Endothelial cell of umbilical vein (primary cell): ENCODE measurements around the gene PPFIBP1. TPM values are rescaled to one million over a fixed set of nuclear protein-coding genes. Genes with fewer than 3 reads are reported as not detected.

Source experiments
- BruUV-seq: library from RNA; stranded (reverse); fragments of 400-500 nt; replicated peaks from 2 replicates; lab custom pipeline; 2021; lab: Mats Ljungman, UMichigan
- CTCF ChIA-PET: fragments of 300-600, 350-600 bp; sonication (Branson Sonifier 250); formaldehyde crosslinking; loops from one replicate; lab custom pipeline; 2021; ENCODE audit warnings: antibody characterized with exemption, inconsistent platforms; lab: Charles Lee
- POLR2A ChIA-PET: fragments of 300-600, 350-600 bp; sonication (Branson Sonifier 250); formaldehyde crosslinking; loops from one replicate; lab custom pipeline; 2021; ENCODE audit warnings: antibody characterized with exemption, inconsistent platforms; lab: Charles Lee
- DNase-seq: peaks from one replicate; pipeline ENCODE4 v3.0.0-alpha.2; 2011; ENCODE audit warnings: low read depth, low spot score
- FAIRE-seq: peaks from 2 replicates; lab custom pipeline; 2011; peaks lifted over from hg19 to GRCh38; lab: Jason Lieb, UNC
- H2AFZ ChIP-seq: 2 replicates; pipeline ENCODE4 v1.6.0; 2012; ENCODE audit warnings: low read depth, low read length, control low read depth, inconsistent platforms
- H3K27ac ChIP-seq: 2 replicates; pipeline ENCODE4 v1.5.1; 2011; ENCODE audit warnings: low read depth, mild to moderate bottlenecking, control low read depth, low read length, moderate library complexity; ENCODE audit not compliant: insufficient read depth
- H3K27me3 ChIP-seq, 2 experiments: 2 replicates each; pipeline versions ENCODE4 v1.6.0 to v1.6.1; 2011; ENCODE audit warnings: low read length in 2 of 2, mixed read lengths in 1 of 2; ENCODE audit not compliant: control insufficient read depth in 2 of 2, insufficient read depth in 2 of 2
- H3K36me3 ChIP-seq, 2 experiments: 2 replicates in 1 of 2; 3 replicates in 1 of 2; pipeline ENCODE4 v1.5.1; 2011; ENCODE audit warnings: low read length in 2 of 2, mild to moderate bottlenecking in 1 of 2, moderate library complexity in 1 of 2; ENCODE audit not compliant: control insufficient read depth in 2 of 2, insufficient read depth in 2 of 2; ENCODE audit errors: extremely low read depth in 1 of 2
- H3K4me1 ChIP-seq: 3 replicates; pipeline ENCODE4 v1.5.1; 2011; ENCODE audit warnings: mild to moderate bottlenecking, low read length; ENCODE audit not compliant: control insufficient read depth, insufficient read depth; ENCODE audit errors: extremely low read depth
- H3K4me2 ChIP-seq: 2 replicates; pipeline ENCODE4 v1.6.1; 2011; ENCODE audit warnings: low read length, control low read depth, mixed read lengths; ENCODE audit not compliant: insufficient read depth
- H3K4me3 ChIP-seq, 3 experiments: fragments of 200-600 bp in 1 of 3; sonication (generic), shearing (Covaris generic) in 1 of 3; replicated peaks in 1 of 3; 2 replicates each; pipeline ENCODE4 v1.5.1; 2011 to 2016; ENCODE audit warnings: control low read depth in 3 of 3, low read length in 3 of 3, mild to moderate bottlenecking in 2 of 3, inconsistent platforms in 1 of 3, low read depth in 1 of 3, moderate library complexity in 1 of 3; ENCODE audit not compliant: insufficient read depth in 1 of 3
- H3K79me2 ChIP-seq: 2 replicates; pipeline ENCODE4 v1.6.0; 2012; ENCODE audit warnings: low read length, inconsistent platforms; ENCODE audit not compliant: control insufficient read depth, insufficient read depth
- H3K9ac ChIP-seq: replicated peaks from 2 replicates; pipeline ENCODE3; 2011; ENCODE audit warnings: low read length, control low read depth; ENCODE audit not compliant: insufficient read depth; ENCODE audit errors: extremely low read depth
- H3K9me1 ChIP-seq: replicated peaks from 3 replicates; pipeline ENCODE4 v1.6.0; 2011; ENCODE audit warnings: mild to moderate bottlenecking, low read length; ENCODE audit not compliant: control insufficient read depth, insufficient read depth; ENCODE audit errors: extremely low read depth
- H3K9me3 ChIP-seq: replicated peaks from 2 replicates; pipeline ENCODE4 v1.5.1; 2012; ENCODE audit warnings: low read length, inconsistent platforms; ENCODE audit not compliant: control insufficient read depth, insufficient read depth
- H4K20me1 ChIP-seq: replicated peaks from 2 replicates; pipeline ENCODE3; 2011; ENCODE audit warnings: mild to moderate bottlenecking, low read length; ENCODE audit not compliant: control insufficient read depth, insufficient read depth; ENCODE audit errors: extremely low read depth
- EZH2 ChIP-seq: IDR thresholded peaks from 2 replicates; pipeline ENCODE4 v1.6.1; 2012; ENCODE audit warnings: borderline replicate concordance, low read depth, mild to moderate bottlenecking, moderate library complexity, low read length, inconsistent platforms; ENCODE audit not compliant: severe bottlenecking
- FOS ChIP-seq: IDR thresholded peaks from 2 replicates; pipeline ENCODE4 v1.6.1; 2011; ENCODE audit warnings: mild to moderate bottlenecking, low read length, moderate library complexity, borderline replicate concordance; ENCODE audit not compliant: insufficient read depth
- GATA2 ChIP-seq: IDR thresholded peaks from 2 replicates; pipeline ENCODE4 v1.7.0; 2011; ENCODE audit warnings: low read depth, mild to moderate bottlenecking, moderate library complexity, mixed read lengths, low read length; ENCODE audit not compliant: insufficient read length, insufficient read depth
- JUN ChIP-seq: IDR thresholded peaks from 2 replicates; pipeline ENCODE4 v1.6.1; 2011; ENCODE audit warnings: borderline replicate concordance, low read depth; ENCODE audit not compliant: insufficient read length, insufficient read depth
- MYC ChIP-seq: IDR thresholded peaks from one replicate; pipeline ENCODE4 v1.6.1; 2011; ENCODE audit warnings: mild to moderate bottlenecking, low read depth, low read length
- POLR2A ChIP-seq: IDR thresholded peaks from 2 replicates; pipeline ENCODE4 v1.6.1; 2012; ENCODE audit warnings: low read depth, mild to moderate bottlenecking, control low read depth, low read length
- POLR2AphosphoS5 ChIP-seq: IDR thresholded peaks from 2 replicates; pipeline ENCODE4 v1.6.1; 2012; ENCODE audit warnings: low read depth, mild to moderate bottlenecking, control low read depth, low read length, moderate library complexity; ENCODE audit not compliant: insufficient read depth
- dilution Hi-C: fragments of 300-500 bp; cut with MboI; formaldehyde crosslinking; loops from one replicate; pipeline ENCODE4 v1.15.0; 2019; ENCODE audit warnings: low sequenced_read_pairs; ENCODE audit not compliant: extremely low pct_ligation_motif_present
- intact Hi-C: fragments of 100-400 bp; cut with micrococcal nuclease; formaldehyde crosslinking; loops from one replicate; pipeline ENCODE4 v1.10.0; 2022
- polyA plus RNA-seq, 4 experiments: library from polyadenylated mRNA; depleted of rRNA in 3 of 4; stranded (reverse) in 3 of 4; unstranded in 1 of 4; fragments of >200 nt; gene quantifications; 2 replicates each; pipeline versions ENCODE4 v1.2.1 to v1.2.3, GENCODE V29; 2011 to 2012; ENCODE audit warnings: missing spikeins in 1 of 4
- total RNA-seq: library from RNA; stranded (reverse); gene quantifications from 2 replicates; pipeline ENCODE4 v1.2.3, GENCODE V29; 2021
- TF ChIP-seq, protein P1 (sequence below), 2 donors: IDR thresholded peaks; 1 replicate in 1 of 2; 2 replicates in 1 of 2; pipeline ENCODE4 v1.5.1; 2011; ENCODE audit warnings: low read length in 2 of 2, mild to moderate bottlenecking in 2 of 2, moderate library complexity in 2 of 2, control low read depth in 1 of 2, inconsistent platforms in 1 of 2, low read depth in 1 of 2; ENCODE audit not compliant: insufficient read depth in 1 of 2; ENCODE audit errors: extremely low read depth in 1 of 2
- TF ChIP-seq, protein P2 (sequence below): IDR thresholded peaks from 2 replicates; pipeline ENCODE4 v1.6.1; 2011; ENCODE audit not compliant: insufficient read depth, insufficient read length

The PPFIBP1 gene
- total and polyA plus RNA-seq, 2 donors (not counting 3 experiments of a cell fraction or from before 2014, with no cell fraction given): 45.5 to 154 TPM

DNA sequence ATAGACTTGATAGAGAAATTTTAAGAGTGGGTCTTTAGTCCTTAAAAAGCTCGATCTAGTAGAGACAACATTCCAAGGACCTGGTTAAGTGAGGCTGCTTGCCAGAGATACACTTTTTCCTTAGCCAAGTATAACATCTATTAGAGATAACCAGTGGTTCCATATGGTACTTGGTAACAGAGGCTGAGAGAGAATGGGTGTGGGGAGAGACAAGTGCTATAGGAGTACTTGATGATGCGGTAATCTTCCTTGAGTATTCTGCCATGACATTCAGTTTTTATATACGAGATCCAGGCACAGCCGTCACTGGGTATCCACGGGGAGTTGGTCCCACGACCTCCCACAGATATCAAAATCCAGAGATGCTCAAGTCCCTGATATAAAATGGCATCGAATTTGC is 94.8 kb downstream of the PPFIBP1 start:
- no peaks in the 10 kb centered on the region for H4K20me1 ChIP-seq
- peaks cover 71% of the 10 kb centered on the region for H3K4me1 ChIP-seq
- no peak overlapping the region for H2AFZ ChIP-seq
- CTCF ChIA-PET: no interaction called here
- peak overlapping the region; percentile 65 for H3K4me2 ChIP-seq
- H3K79me2 ChIP-seq: peaks cover 63% of the 10 kb centered on the region
- TSS peak; percentile 90 for BruUV-seq
- FAIRE-seq (no peak), DNase-seq (no peak)
- H3K4me3 ChIP-seq: no peak overlapping the region
- H3K9me1 ChIP-seq: no peaks in the 10 kb centered on the region
- no peaks in the 10 kb centered on the region for H3K27me3 ChIP-seq
- H3K36me3 ChIP-seq: no peaks in the 10 kb centered on the region
- POLR2A ChIA-PET: no interaction called here
- H3K9ac ChIP-seq: no peak overlapping the region
- H3K9me3 ChIP-seq: no peaks in the 10 kb centered on the region
- no peak for TF ChIP-seq POLR2AphosphoS5
- TF ChIP-seq FOS: no peak
- TF ChIP-seq POLR2A: no peak
- no peak for TF ChIP-seq EZH2
- TF ChIP-seq, protein P1, sequence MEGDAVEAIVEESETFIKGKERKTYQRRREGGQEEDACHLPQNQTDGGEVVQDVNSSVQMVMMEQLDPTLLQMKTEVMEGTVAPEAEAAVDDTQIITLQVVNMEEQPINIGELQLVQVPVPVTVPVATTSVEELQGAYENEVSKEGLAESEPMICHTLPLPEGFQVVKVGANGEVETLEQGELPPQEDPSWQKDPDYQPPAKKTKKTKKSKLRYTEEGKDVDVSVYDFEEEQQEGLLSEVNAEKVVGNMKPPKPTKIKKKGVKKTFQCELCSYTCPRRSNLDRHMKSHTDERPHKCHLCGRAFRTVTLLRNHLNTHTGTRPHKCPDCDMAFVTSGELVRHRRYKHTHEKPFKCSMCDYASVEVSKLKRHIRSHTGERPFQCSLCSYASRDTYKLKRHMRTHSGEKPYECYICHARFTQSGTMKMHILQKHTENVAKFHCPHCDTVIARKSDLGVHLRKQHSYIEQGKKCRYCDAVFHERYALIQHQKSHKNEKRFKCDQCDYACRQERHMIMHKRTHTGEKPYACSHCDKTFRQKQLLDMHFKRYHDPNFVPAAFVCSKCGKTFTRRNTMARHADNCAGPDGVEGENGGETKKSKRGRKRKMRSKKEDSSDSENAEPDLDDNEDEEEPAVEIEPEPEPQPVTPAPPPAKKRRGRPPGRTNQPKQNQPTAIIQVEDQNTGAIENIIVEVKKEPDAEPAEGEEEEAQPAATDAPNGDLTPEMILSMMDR (IDR thresholded peaks at IDR 0.05; ENCODE audit: extremely low read depth in 1 of 2, insufficient read depth in 1 of 2, low read depth in 1 of 2, low read length in 2 of 2): no peak
- no peak for TF ChIP-seq JUN
- TF ChIP-seq, protein P2, sequence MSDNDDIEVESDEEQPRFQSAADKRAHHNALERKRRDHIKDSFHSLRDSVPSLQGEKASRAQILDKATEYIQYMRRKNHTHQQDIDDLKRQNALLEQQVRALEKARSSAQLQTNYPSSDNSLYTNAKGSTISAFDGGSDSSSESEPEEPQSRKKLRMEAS: no peak
- no peak for TF ChIP-seq MYC
- no peak for TF ChIP-seq GATA2
- H3K27ac ChIP-seq: peak overlapping the region; percentile 71
- dilution Hi-C loops (no loop called here), intact Hi-C loops (loop anchor here (1.0 to 5.0 kb wide), 4 partner anchors 44 to 157 kb away; no protein-coding TSS in a partner anchor)
